Muscle layer of duodenum (tissue), 2 donors: ENCODE results near the gene CARD19.

Source experiments
- H3K27ac ChIP-seq: one replicate; pipeline ENCODE4 v1.7.0; 2013; ENCODE audit warnings: mild to moderate bottlenecking, low read length
- H3K27me3 ChIP-seq: one replicate; pipeline ENCODE4 v1.7.0; 2013; ENCODE audit warnings: low read depth, mild to moderate bottlenecking, control low read depth, low read length
- H3K36me3 ChIP-seq, 2 donors: one replicate each; pipeline ENCODE4 v1.7.0; 2013; ENCODE audit warnings: low read length in 2 of 2, control low read depth in 1 of 2, mild to moderate bottlenecking in 1 of 2; ENCODE audit not compliant: insufficient read depth in 2 of 2, control insufficient read depth in 1 of 2
- H3K4me1 ChIP-seq, 2 donors: one replicate each; pipeline ENCODE4 v1.7.0; 2013; ENCODE audit warnings: low read length in 2 of 2, mild to moderate bottlenecking in 2 of 2, control low read depth in 1 of 2, moderate library complexity in 1 of 2; ENCODE audit not compliant: insufficient read depth in 2 of 2, control insufficient read depth in 1 of 2
- H3K4me3 ChIP-seq, 2 donors: one replicate each; pipeline ENCODE4 v1.7.0; 2013; ENCODE audit warnings: low read length in 2 of 2, low read depth in 1 of 2, mild to moderate bottlenecking in 1 of 2
- H3K9me3 ChIP-seq, 2 donors: one replicate each; pipeline ENCODE4 v1.7.0; 2013; ENCODE audit warnings: low read length in 2 of 2, control low read depth in 1 of 2, mild to moderate bottlenecking in 1 of 2; ENCODE audit not compliant: control insufficient read depth in 1 of 2
- donor health status: healthy.

Gene CARD19

DNA sequence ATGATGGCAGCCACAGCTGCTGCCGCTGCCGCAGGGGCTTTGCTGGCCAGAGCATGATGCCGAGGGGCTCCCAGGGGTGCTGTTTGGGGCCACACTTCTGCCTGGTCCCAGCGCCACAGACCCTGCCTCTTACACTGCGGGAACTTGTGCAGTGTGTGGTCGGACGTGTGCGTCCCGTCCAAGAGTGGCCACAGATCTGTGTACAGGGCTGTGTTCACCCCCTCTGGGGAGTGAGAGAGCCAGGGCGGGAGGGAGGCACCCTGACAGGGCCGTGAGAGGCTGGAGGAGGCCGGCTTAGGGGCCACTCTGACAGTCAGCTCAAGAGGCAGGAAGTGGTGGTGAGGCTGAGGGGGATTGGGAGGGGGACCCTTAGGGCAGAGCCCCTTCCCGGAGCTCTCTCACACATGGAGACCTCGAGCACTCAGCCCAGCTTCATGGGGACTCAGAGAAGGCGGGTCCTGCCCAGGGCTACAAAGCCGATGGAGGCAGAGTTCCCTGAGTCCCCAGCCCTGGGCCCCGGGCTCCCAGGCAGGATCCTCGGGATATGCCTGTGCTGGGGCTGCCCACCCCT lies 13.1 kb upstream of the CARD19 start:
- no peak overlapping the region for H3K4me3 ChIP-seq
- H3K4me1 ChIP-seq = peaks cover 0 to 3% of the 10 kb centered on the region in 2 donors
- H3K36me3 ChIP-seq = no peaks in the 10 kb centered on the region
- H3K27ac ChIP-seq = no peak overlapping the region
- H3K27me3 ChIP-seq = no peaks in the 10 kb centered on the region
- H3K9me3 ChIP-seq = no peaks in the 10 kb centered on the region

DNA sequence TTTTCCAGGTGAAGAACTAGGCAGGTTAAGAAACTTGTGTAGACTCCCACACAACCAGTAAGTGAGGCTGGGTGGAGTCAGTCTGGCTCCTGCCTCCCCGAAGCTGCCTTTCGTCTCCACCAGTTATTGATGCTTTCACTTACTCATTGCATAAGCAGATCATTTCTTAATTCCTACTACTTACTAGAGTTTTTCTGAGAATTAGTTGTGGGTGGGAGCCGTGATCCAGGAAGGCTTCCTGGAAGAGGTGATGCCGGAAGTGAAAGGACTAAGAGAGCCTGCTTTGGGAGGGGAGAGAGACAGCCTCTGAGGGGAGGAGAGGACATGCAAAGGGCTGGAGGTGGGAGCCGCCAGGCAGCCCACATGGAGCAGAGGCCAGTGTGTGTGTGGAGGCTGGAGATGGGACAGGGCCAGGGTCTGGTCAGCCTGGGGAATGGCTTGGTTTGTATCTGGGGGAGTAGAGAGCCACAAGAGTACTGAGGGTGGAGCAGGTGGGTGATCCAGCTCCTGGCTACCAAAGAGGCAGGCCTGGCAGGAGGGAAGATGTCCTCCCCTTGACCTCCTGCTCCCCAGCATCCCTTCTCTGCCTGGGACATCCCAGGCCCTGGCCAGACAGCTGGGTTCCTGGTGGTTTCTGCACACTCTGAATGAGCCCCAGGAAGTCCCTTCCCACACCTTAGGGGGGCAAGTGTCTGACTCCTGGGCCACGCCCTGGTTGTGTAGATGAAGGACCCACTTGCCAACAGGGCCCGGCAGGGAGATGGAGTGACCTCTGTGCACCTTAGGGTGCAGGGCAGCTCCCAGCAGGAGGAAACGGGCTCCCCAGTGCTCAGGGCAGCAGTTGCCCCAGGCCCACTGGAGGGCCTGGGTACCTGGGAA lies 12.2 kb upstream of the CARD19 start:
- H3K4me1 ChIP-seq = peaks cover 0 to 3% of the 10 kb centered on the region in 2 donors
- no peaks in the 10 kb centered on the region for H3K36me3 ChIP-seq
- no peak overlapping the region for H3K4me3 ChIP-seq
- H3K27ac ChIP-seq = no peak overlapping the region
- no peaks in the 10 kb centered on the region for H3K9me3 ChIP-seq
- no peaks in the 10 kb centered on the region for H3K27me3 ChIP-seq

DNA sequence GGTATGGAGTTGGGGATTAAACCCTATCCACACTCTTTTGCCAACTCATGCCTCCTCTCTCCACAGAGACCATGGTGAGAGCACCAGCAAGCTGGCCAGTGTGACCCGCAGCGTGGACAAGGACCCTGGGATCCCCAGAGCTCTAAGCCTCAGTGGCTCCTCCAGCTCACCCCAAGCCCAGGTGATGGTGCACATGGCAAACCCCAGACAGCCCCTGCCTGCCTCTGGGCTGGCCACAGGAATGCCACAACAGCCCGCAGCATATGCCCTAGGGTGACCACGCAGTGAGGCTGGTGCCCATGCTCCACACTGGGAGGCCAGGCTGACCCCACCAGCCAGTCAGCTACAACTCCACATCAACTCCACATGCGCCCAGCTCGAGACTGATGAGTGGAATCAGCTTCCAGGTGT lies 11.5 kb upstream of the CARD19 start:
- H3K4me1 ChIP-seq = peaks cover 0 to 3% of the 10 kb centered on the region in 2 donors

DNA sequence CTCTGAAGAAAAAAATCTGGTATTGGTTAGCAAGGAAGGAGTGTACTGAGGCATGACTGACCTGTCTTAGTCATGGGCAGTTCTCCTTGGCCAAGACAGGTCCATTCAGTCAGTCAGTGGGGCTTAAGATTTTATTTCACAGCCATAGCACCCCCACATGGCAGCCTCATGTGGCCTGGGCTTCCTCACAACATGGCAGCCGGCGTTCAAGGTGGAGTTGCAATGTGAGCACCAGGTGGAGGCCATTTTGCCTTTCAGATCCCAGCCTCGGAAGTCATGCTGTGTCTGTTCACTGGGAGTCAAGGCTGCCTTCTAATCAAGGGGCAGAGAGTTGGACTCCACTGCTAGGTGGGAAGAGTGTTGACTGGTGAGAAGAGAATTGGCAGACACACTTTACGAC lies 10.3 kb upstream of the CARD19 start:
- no peaks in the 10 kb centered on the region for H3K27me3 ChIP-seq
- no peak overlapping the region for H3K4me3 ChIP-seq
- H3K9me3 ChIP-seq = peaks cover 0 to under 1% of the 10 kb centered on the region in 2 donors
- H3K36me3 ChIP-seq = no peaks in the 10 kb centered on the region
- no peak overlapping the region for H3K27ac ChIP-seq
- peaks cover 0 to 3% of the 10 kb centered on the region in 2 donors for H3K4me1 ChIP-seq

More for the DNA sequence above, 11.5 kb upstream of the CARD19 start:
- Histone ChIP-seq H3K36me3 (no peaks in the 10 kb centered on the region), H3K9me3 (no peaks in the 10 kb centered on the region), H3K27me3 (no peaks in the 10 kb centered on the region), H3K27ac (no peak overlapping the region), H3K4me3 (no peak overlapping the region)

DNA sequence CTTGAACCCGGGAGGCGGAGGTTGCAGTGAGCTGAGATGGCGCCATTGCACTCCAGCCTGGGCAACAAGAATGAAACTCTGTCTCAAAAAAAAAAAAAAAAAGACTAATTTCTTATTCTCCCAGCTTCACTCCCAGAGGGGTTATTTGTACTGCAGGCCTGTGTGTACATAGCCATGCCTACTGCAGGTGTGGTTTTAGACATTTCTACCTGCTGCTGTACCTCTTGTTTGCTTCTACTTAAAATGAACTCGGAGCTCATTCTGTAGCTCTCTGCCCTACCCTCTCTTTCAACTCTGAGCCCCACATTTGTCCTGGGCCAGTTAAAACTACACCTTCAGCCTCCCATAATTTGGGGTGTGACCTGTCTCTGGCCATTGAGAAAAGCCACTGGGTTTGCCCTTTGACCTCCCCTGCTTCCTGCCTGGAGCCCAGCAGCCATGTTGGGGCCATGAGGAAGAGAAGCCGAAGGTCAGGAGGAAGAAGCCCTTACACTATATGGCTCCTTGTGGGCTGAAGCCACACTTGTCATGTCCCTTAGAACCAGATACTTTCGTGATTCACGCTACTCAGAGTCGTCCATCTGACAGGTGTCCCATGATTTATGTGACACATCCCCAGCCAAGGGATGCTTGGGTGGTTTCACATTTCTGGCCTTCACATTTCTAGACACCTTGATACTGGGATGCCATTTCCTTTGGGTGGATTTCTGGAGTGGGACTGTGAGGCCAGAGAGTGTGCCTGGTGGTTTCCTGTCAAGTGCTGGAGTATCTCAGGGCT lies 9.4 kb upstream of the CARD19 start:
- no peaks in the 10 kb centered on the region for H3K27me3 ChIP-seq
- peaks cover 0 to 8% of the 10 kb centered on the region in 2 donors for H3K9me3 ChIP-seq
- H3K27ac ChIP-seq = no peak overlapping the region
- no peak overlapping the region for H3K4me3 ChIP-seq
- H3K4me1 ChIP-seq = peaks cover 0 to 3% of the 10 kb centered on the region in 2 donors
- no peaks in the 10 kb centered on the region for H3K36me3 ChIP-seq

DNA sequence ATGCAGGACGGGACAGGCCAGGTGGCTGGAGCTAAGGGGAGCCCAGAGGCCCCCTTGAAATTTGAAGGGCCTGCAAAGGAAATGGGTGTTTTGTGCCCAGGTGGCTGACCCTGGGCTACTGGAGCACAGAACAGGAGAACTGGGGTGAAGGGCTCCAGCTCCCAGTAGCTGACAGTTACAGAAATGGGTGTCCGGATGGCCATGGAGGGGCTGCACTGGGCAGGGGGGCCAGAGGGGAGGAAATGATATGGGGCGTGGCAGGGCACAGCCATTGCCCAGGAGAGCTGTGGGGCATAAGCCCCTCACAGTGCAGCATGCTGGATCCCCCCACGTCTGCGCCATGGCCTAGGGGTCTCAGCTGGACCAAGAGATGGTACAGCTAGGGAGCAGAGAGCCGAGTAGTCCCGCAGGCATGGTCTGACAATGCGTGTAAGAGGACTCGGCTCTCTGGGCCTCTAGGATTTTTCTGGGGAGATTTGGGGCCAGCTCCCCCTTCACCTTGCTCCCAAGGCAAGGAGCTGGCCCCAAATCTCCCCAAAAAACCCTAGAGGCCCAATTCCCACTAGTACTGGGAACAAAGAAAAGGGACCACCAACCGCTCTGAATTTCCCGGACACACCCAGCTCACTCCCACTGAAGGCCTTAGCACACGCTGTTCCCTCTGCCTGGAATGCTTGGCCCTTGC lies 7.9 kb upstream of the CARD19 start:
- peaks cover 3 to 9% of the 10 kb centered on the region in 2 donors for H3K4me1 ChIP-seq
- peaks cover 0 to 11% of the 10 kb centered on the region in 2 donors for H3K9me3 ChIP-seq
- H3K36me3 ChIP-seq = no peaks in the 10 kb centered on the region
- H3K4me3 ChIP-seq = no peak overlapping the region
- no peaks in the 10 kb centered on the region for H3K27me3 ChIP-seq
- H3K27ac ChIP-seq = no peak overlapping the region

DNA sequence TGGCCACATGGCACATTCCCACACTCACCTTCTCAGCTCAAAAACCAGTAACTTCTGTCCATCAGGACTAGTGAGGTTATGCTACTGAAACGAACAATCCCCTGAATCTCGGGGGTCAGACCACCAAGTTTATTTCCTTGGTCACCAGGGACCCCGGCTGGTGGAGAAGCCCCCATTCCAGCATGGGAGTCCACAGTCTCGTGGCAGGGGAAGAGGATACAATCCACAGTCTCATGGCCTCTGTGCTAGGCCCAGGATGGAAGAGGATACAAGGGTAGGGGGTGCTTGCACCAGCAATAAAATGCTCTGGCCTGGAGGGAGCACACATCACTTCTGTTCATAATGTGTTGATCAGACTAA lies 7.4 kb upstream of the CARD19 start:
- no peak overlapping the region for H3K4me3 ChIP-seq
- no peak overlapping the region for H3K27ac ChIP-seq
- H3K9me3 ChIP-seq = peaks cover 0 to 11% of the 10 kb centered on the region in 2 donors
- no peaks in the 10 kb centered on the region for H3K27me3 ChIP-seq
- no peaks in the 10 kb centered on the region for H3K36me3 ChIP-seq
- peaks cover 9 to 13% of the 10 kb centered on the region in 2 donors for H3K4me1 ChIP-seq

DNA sequence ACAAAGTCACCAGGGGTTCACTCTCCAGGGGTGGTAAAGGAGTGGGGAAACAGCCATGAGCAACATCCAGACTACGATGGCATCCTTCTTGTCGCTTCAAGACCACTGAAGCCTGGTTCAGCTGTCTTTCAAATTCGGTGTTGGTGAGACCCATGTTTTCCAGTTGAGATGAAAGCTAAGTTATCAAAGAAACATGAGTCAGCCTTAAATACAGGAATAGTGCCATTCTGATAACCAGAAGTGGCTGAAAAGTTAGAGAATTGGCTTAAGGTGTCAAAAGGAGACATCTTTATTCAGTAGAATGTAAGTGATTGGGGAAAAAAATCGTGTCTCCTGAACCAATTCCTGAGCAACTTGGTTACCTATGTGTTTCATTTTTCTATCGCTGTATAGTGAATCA lies 7.0 kb upstream of the CARD19 start:
- Histone ChIP-seq H3K27ac (no peak overlapping the region), H3K4me3 (no peak overlapping the region), H3K4me1 (peaks cover 11 to 15% of the 10 kb centered on the region in 2 donors), H3K27me3 (no peaks in the 10 kb centered on the region), H3K36me3 (no peaks in the 10 kb centered on the region), H3K9me3 (peaks cover 0 to 11% of the 10 kb centered on the region in 2 donors)

DNA sequence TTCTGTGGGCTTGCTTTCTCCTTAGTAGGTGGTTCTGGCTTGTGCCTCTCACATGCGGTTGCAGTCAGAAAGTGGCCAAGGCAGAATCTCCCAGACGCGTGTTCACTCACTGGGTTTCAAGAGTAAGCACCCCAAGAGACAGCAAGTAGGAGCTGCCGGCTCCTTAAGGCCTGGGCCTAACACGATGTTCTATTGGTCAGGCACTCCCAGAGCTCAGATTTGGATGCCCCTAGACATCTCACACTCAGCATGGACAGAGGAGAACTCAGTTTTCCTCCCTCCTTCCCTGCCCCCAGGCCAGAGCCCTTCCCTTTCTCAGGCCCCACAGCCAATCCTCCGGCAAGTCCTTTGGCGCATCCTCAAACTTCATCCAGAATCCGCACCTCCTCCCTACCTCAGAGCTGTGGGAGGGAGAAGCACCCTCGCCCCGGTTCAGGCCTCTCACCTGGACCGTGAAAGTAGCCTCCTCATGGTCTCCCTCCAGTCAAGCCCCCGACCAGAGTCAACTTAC lies 6.5 kb upstream of the CARD19 start:
- no peaks in the 10 kb centered on the region for H3K36me3 ChIP-seq

DNA sequence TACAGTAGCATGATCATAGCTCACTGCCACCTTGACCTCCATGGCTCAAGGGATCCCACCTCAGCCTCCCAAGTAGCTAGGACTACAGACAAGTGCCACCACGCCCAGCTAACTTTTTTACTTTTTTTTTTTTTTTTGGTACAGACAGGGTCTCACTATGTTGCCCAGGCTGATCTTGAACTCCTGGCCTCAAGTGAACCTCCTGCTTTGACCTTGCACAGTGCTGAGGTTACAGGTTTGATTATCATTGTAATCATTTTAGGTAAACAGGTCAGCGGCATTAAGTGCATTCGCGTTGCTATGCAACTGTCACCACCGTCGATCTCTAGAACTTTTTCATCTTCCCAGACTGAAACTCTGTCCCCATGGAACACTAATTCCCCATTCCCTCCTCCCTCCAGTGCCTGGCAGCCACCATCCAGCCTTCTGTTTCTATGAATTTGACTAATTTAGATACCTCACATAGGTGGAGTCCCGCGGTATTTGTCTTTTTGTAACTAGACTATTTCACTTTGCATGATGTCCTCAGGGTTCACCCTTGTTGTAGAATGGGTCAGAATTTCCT lies 5.8 kb upstream of the CARD19 start:
- Histone ChIP-seq H3K9me3 (peaks cover 0 to 11% of the 10 kb centered on the region in 2 donors), H3K4me3 (no peak overlapping the region), H3K27me3 (no peaks in the 10 kb centered on the region), H3K36me3 (no peaks in the 10 kb centered on the region), H3K4me1 (peaks cover 17 to 24% of the 10 kb centered on the region in 2 donors), H3K27ac (no peak overlapping the region)

More for the DNA sequence above, 6.5 kb upstream of the CARD19 start:
- Histone ChIP-seq H3K9me3 (peaks cover 0 to 11% of the 10 kb centered on the region in 2 donors), H3K4me1 (peaks cover 11 to 20% of the 10 kb centered on the region in 2 donors), H3K27me3 (no peaks in the 10 kb centered on the region), H3K4me3 (no peak overlapping the region), H3K27ac (no peak overlapping the region)
